HG03520 (cell line): Measurements from ENCODE around the gene GRAP2.

Source experiments
- ATAC-seq: cut with Tn5 transposase; IDR thresholded peaks from one replicate; pipeline ENCODE4 v1.9.1; 2021; ENCODE audit warnings: mild to moderate bottlenecking, moderate library complexity; ENCODE audit not compliant: unreplicated experiment

The GRAP2 gene

DNA sequence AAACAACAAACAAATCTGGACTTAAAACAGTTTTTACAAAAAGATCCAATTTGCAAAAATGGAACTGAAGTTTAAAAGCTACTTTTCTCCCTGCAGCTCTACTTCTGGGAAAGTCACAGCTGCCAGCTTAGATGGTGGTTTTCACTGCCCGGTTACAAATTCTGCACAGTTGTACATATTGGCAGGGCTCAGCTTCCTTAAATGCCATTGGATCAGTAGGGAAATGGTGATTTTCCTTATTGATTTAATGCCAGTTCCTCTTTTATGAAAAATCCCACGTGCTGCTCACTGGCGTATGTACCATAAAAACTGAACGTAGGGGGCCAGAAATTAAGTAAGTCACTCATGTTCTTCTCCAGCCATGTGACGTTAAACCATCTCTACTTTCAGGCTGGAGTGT lies 22.8 kb downstream of the GRAP2 start:
- no peak for ATAC-seq

DNA sequence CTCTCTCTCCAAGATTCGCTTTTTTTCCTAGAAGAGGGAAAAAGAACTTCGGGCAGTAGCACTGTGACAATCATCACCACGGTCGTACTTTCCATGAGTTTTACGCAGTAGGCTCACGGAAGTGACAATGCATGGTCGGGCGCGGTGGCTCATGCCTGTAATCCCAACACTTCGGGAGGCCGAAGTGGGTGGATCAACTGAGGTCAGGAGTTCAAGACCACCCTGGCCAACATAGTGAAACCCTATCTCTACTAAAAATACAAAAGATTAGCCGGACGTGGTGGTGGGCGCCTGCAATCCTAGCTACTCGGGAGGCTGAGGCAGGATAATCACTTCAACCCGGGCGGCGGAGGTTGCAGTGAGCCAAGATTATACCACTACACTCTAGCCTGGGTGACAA lies 23.4 kb downstream of the GRAP2 start:
- no peak for ATAC-seq

DNA sequence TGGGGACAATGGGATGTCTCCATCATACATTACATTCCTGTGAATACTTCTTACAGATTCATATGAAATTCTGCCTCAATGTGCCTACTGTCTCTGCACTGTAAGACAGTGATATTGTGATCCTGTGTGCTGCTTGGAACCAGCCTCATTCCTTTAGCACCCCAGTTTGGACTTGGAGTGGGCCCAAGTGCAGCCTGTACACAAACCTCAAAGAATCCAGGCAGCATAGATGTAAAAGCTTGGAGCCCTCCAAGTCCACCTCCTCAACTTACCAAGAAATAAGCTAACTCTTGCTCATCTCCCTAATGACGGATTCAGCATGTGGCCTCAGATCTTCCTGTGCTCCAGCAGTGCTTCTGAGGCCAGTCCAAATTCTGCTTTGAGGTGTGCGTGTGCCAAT lies 24.4 kb downstream of the GRAP2 start:
- no peak for ATAC-seq

DNA sequence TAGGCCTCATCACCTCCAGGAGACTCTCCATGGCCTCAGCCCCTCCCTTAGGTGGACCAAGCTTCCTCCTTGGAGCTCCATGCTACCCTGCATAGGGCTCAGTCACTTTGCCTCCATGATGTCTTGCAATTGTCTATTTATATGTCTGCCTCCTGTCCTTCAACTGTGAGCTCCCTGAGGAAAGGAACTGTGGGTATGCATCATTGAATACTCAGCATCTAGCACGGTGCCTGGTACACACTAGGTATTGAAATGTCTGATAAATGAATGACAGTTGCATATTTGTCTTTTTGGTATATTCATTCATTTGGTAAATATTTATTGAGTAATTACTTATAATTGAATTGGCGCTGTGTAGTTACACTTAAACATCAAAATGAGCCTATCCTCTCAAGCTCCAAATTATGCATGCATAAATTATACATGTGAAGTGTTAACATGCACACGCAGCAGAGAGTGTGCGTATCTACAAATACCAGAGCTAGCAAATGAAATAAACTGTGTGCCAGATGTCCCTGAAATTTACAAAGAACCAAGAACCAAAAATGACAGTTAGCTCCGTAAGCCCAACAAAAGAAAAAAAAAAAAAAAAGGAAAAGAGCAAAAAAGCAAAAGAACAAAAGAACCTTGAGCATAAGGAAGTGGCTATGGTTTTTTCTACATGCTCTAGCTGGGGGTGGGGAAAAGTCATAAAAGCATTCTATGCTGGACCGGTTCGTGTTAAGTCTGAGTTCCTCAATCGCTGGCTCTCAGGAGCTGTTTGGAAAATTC lies 25.2 kb downstream of the GRAP2 start:
- ATAC-seq, result no peak

DNA sequence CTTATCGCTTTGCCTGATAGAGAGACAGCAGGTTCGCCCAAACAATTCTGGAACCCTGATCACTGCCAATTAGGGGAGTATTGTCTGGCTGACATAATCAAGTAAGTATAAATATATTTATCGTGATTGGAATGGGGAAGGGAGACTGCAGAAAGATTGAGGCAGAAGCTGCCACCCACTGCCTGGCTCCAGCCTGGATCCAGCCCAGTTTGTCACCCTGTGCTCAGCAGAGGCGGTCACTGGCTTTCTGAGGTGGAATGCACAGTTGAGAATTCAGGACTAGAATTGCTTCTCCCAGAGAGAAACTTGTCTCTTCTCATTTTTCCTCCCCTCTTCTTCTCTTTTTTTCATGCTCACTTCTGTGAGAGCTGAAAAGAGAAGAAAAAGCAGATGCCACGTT lies 25.9 kb downstream of the GRAP2 start:
- no peak for ATAC-seq

DNA sequence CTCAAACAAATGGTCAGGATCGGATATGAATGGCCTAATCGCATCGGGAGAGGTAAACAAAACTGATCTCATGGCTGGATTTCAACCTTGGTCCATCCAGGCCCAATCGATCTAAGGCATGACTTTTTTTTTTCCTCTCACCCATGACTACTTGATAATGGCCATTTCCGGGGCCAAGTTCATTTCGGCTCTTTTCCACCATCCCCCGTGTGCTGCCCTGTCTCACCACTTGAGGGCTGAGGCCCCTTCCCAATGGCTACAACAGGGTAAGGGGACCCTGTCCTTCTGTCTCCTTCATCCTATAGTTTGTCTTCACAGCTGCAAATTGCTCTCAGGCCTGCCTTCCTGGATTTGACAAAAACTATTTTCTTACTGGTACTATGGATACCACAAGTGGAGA lies 26.7 kb downstream of the GRAP2 start:
- no peak for ATAC-seq

DNA sequence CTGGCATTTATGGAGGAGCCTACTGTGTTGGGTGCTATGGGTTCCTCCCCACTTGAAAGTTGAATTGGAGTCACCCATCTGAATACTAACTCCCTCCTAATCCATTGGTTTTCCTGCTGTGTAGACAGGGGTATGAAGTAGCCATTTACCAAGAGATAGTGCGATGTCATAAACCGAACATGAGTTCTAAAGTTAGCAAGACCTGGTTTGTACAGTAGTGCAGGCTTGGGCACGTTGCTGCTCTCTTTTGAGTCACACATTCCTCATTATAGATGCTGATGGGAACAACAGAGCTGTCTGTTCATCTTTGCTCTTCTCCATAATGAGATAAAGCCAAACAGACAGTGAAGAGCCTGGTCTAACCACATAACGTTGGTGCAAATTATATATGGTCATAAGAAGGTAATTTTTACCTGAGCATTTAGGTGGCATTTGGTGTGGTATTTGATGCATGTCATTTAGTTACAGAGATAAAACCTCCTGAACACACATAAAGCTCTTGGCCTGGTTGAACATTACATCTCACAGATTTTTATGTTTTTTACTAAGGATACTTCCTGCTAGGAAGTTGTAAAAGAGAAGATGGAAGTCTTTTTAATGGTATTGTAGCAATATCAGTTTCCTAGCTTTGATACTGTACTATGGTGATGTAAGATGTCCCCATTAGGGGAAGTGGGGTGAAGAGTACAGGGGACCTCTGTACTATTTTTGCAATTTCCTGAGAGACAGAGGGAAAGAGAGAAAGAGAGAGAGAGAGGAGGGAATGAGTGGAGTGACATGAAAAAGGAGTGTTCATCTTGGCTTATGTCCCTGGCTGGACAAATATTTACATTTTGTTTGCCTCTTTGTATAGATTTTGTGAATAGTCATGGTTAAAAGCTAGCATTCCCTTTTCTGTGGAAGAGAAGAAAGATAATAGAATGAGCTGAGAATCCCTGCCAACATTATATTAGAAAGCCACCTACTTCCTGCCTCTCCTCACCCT lies 27.9 kb downstream of the GRAP2 start:
- no peak for ATAC-seq

DNA sequence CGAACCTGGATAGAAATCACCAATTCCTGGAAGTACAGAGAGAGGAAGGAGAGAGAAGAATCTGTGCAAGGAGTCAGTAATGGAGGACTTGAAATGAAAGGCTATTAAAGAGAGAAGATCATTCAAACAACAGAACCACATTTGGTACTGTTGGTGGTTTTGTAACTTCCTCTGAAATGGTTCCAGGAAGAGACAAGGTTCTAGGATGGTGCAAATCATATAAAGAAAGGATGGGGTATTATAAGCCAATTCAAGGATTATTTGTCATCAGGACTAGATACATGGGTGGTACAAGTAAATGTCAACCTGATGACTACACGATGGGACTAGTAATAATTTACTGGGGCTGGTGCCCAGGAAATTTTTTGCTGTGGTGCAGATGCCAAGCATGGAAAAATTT lies 30.4 kb downstream of the GRAP2 start:
- no peak for ATAC-seq

DNA sequence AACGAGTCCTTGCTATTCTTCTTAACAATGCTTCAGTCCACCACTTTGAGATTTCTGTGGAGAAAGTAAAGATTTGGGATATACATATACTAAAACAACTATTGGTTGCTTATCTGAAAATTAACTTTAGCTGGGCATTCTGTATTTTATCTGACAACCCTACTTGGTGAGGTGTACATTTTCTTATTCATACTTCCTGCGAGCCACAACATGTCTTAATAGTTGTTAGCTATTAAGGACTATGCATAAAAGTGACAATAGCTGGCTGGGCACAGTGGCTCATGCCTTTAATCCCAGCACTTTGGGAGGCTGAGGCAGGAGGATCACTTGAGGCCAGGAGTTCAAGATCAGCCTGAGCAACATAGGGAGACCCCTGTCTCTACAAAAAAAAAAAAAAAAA lies 31.3 kb downstream of the GRAP2 start:
- no peak for ATAC-seq

DNA sequence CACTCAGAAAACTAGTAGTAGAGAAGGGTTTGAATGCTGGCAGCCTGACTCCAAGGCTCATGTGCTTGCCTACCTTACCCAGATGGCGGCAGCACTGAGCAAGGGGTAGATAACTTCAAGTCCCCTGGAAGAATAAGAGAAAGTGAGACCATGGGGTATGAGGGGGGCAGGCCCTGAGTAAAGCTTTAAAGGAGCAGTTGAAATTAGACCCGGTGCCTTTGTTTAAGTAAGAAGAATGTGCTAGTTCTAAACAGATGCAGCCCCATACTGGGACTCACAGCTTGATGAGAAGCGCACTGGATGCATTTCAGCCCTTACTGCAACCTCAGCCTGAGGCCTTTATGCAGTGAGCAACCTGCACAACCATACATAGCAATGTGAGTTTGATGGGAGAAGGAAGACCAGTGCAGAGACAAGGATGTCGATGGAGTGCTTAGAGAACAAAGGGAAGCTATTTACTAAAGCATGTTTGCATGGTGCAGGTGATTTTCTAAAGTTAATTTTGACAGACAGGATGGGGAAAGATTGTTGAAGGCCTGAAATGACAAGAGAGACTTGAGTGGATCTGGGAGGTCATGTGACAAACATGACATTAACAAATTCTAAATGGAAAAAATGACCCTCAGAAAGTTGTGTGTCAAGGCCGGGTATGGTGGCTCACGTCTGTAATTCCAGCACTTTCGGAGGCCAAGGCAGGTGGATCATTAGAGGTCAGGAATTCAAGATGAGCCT lies 32.2 kb downstream of the GRAP2 start:
- ATAC-seq, result no peak

DNA sequence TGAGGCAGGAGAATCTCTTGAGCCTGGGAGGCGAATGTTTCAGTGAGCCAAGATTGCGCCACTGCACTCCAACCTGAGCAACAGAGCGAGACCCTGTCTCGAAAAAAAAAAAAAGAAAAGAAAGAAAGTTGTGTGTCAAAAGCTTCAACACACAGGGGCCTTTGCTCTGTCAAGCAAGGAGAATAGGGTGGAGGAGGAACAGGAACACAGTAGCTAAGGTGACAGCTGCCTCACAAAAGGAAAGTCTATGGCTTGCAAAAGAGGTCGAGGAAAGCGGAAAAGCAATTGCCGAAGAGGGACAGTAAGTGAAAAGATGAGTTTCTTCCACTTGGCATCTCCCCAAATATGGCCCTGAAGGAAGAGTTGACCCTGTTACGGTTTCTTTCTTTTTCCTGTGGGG lies 32.9 kb downstream of the GRAP2 start:
- no peak for ATAC-seq

DNA sequence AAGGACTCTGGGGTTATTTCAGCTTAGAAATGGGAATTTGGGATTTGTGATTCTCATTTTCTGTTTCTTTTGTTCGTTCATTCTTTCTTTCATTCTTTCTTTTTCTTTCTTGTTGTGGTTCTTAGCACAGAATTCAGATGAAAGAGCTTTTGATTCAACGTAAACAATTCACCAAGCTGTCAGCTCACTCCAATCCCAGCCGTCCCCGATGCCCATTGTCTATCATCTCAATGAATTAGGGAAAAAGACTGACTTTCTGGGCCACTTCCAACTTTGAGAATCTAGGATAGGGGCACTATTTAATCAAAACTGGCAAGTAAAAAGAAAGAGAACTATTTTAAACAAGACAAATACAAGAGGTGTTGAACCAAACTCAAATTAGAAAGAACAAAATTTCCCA lies 34.2 kb downstream of the GRAP2 start:
- no peak for ATAC-seq

DNA sequence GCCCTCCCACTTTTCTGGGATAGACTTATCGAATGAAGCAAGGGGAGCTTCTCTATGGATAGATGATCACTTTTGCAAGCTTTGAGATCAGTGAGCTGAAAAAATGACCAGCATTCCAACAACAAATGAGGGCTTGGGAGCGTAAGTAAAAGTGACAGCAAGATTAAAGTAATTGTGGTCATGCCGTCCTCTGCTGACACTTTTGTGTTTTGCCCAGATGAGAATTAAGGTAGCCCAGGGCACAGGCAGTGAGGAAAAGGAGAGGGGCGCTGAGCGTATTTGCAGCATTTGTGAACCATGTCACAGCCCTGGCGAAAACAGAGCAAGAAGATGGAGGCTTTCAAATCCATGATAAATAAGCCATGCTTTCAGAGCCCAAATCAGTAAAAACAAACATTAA lies 34.7 kb downstream of the GRAP2 start:
- no peak for ATAC-seq

DNA sequence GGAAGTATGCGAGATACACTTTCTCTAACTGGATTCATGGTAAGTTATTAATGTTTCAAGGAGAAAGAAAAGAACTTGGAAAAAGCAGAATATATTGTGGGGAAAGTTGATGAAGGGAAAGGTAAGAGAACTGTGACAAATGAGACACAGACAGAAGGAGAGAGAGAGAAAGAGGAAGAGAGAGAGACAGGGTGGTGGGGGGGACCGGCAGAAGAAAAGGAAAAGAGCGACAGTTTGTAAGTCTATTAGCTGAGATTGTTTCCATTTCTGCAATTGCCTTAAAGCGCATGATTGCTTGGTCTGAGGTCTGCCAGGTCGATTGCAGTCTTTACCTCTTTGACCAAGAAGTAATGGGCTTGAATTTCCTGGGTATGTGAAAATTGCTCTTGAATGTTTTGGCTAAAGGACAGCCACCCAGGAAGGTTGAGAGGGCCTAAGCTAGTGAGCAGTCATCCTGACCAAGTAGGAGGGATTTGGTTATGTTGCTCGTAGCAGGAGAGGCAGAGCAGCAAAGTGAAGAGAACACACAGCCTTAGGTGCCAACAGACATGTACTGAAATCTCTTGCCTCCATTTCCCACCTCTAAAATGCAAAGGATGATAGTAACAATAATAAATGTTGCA lies 35.8 kb downstream of the GRAP2 start:
- no peak for ATAC-seq

DNA sequence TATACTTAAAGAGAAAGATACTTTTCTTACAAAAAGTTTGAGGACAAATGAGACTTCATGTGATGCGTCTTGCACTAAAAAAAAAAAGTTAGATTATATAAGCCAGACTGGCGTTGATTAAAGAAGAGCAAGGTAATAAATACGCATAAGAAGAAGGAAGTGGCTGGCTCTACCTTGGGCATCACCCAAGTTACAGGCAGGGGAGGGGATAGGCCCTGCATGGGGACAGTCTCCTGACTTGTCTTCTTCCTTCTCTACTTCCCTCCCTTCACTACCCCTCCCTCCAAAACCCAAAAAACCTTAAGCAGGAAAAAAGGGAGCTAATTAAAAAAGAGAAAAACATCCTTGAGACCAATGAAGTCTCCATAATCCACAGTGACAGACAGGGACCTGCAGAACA lies 37.0 kb downstream of the GRAP2 start:
- no peak for ATAC-seq

DNA sequence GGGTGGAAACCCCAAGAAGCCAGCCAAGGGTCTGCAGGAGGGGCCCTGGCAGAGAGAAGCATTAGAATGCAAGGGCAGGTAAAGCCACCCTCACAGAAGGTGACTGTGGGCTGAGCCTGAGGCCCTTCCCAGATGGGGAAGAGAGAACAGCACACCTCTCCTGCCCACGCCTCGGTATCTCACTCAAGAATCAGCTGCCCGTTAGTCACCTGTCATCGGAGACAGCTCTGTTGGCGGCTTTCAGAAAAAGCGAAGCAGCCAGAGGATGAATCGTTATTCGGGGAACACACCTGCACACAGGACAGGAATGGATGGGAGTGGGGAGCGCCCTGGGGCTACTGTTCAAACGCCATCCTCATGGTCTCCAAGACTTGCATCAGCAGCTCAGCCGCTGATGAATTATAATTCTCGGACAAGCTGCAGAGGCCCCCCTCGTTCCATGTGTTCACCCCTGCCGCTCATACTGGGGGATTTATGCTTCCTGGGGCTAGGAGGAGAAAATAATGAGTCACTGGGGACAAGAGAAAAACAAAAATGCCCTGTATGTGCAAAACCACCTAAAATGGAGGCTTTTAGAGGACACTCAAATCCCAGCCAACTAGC lies 37.7 kb downstream of the GRAP2 start:
- ATAC-seq, result no peak

DNA sequence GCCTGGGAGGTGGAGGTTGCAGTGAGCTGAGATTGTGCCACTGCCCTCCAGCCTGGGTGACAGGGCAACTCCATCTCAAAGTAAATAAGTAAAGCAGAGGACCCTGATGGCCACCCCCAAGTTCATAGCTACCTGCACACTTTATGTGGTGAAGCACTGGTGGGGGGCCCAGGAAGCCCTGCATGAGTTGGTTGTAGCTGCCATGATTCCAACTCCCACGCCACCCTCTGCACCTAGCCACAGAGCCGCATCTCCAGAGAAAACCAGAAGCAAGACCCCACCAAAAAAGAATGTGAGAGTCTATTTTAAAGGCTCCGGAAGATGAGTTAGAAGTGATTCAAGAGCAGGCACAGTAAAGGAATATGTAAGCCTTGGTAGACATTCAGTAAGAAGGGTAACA lies 38.9 kb downstream of the GRAP2 start:
- ATAC-seq, result no peak

DNA sequence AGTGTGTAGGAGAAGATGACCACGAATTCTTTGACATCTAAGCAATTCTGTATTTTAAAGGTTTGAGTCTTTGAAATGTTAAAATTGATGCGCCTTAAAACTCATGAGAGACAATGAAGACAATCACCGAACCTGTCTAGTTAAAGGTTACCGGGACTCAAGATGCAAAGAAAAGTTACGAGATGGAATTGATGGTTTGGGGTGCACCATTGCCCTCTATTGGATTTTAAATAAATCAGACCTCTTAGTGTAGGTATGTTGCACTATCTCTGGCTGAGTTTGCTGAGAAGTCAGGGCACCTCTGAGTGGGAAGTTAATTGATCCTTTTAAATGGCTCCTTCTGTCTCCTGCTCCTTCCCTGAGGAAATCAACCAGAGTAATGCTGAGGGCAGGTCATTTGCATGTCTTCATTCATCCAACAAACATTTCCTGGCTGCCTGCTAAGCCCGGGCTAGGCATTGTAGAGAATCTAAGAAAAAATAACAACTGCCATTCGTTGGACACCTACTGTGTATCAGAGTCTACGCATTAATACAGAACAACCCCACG lies 39.9 kb downstream of the GRAP2 start:
- ATAC-seq, result no peak

DNA sequence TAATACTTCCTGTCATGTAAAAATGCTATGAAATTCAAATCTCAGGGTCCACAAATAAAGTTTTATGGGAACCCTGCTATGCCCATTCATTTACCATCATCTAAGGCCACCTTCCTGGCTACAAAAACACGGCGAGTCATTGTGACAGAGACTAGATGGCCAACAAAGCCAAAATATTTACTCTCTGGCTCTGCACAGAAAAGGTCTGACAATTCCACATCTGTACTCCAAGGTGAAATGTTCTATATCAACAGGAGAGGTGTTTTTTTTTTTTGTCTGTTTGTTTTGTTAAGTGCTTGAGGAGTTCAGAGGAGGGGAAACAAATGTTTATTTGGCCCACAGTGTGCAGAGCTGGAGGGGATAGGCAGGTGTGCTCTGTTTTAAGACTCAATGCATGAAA lies 40.7 kb downstream of the GRAP2 start:
- no peak for ATAC-seq
